WERI-Rb-1 (cell line): ENCODE measurements around the gene NCOA6.
"Not testable (repeated sequence)": the region's sequence is repeated elsewhere in the genome, so short reads cannot be mapped to it uniquely, and the experiment has no call there.

Experiments
- DNase-seq: peaks from one replicate; pipeline ENCODE4 v3.0.0-alpha.2; 2020
- H3K27ac ChIP-seq: fragments of 250-450 bp; sonication (Bioruptor Pico); 2 replicates; pipeline ENCODE4 v1.5.1; 2020; ENCODE audit warnings: mild to moderate bottlenecking, moderate library complexity
- H3K27me3 ChIP-seq: fragments of 250-450 bp; sonication (Bioruptor Pico); 2 replicates; pipeline ENCODE4 v1.5.1; 2021; ENCODE audit warnings: mild to moderate bottlenecking, low read depth, moderate library complexity; ENCODE audit not compliant: insufficient read depth, severe bottlenecking
- H3K36me3 ChIP-seq: fragments of 250-450 bp; sonication (Bioruptor Pico); 2 replicates; pipeline ENCODE4 v1.5.1; 2020; ENCODE audit warnings: mild to moderate bottlenecking, moderate library complexity
- H3K4me3 ChIP-seq: 2 replicates; pipeline ENCODE4 v1.5.1; 2011; ENCODE audit warnings: low read depth, mild to moderate bottlenecking, control low read depth, low read length
- H3K9me3 ChIP-seq: fragments of 250-450 bp; sonication (Bioruptor Pico); 2 replicates; pipeline ENCODE4 v1.5.1; 2021; ENCODE audit warnings: mild to moderate bottlenecking, moderate library complexity; ENCODE audit not compliant: severe bottlenecking
- TF ChIP-seq, protein P1 (sequence below): IDR thresholded peaks from 2 replicates; pipeline ENCODE4 v1.5.1; 2011; ENCODE audit warnings: low read depth, mild to moderate bottlenecking, control low read depth, inconsistent platforms, low read length

Gene NCOA6

DNA sequence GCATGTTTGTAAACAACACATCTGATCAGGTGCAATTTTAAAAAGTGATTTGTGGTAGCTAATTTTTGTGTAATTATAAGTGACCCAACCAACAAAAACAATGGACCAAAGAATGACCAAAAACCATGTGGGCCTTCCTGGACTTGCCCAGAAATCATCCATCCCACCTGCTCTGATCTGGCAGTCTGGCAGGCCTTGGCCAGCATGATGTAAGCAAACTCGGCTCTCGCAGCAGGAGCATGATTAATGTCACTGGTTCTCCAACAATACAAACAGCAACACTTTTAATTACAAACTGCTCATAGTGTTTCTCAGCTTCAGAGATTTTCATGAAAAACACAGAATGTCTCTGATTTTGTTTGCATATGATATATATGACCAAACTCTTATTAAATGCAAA is 105.2 kb downstream of the NCOA6 start:
- Histone ChIP-seq H3K27ac (no peak overlapping the region), H3K36me3 (peaks cover 18% of the 10 kb centered on the region), H3K9me3 (no peaks in the 10 kb centered on the region), H3K27me3 (no peaks in the 10 kb centered on the region), H3K4me3 (no peak overlapping the region)
- DNase-seq: no peak
- TF ChIP-seq, protein P1, sequence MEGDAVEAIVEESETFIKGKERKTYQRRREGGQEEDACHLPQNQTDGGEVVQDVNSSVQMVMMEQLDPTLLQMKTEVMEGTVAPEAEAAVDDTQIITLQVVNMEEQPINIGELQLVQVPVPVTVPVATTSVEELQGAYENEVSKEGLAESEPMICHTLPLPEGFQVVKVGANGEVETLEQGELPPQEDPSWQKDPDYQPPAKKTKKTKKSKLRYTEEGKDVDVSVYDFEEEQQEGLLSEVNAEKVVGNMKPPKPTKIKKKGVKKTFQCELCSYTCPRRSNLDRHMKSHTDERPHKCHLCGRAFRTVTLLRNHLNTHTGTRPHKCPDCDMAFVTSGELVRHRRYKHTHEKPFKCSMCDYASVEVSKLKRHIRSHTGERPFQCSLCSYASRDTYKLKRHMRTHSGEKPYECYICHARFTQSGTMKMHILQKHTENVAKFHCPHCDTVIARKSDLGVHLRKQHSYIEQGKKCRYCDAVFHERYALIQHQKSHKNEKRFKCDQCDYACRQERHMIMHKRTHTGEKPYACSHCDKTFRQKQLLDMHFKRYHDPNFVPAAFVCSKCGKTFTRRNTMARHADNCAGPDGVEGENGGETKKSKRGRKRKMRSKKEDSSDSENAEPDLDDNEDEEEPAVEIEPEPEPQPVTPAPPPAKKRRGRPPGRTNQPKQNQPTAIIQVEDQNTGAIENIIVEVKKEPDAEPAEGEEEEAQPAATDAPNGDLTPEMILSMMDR: no peak

DNA sequence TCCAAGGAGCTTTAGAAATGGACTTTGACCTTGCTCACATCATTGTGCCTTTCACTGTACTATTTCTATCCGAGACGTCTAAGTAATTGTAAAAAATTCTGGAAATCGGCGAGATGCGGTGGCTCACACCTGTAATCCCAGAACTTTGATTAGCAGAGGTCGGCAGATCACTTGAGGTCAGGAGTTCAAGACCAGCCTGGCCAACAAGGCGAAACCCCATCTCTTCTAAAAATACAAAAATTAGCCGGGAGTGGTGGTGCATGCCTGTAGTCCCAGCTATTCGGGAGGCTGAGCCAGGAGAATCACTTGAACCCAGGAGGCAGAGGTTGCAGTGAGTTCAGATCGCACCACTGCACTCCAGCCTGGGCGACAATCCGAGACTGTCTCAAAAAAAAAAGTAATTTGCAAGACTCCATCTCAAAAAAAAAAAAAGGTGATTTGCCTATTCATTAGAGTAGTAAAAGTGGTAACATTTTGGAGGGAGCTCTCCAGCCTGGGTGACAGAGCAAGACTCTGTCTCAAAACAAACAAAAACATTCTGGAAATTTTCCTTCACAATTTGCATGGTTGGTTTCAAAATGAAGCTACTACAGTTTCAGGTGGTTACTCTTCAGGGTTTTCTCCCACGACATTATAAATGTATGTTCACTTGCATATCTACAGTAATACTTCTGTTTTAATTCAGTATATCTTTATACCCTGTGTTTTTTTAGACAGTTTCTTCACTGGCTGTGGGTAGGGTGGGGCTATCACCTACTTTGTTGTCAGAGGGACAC is 106.0 kb downstream of the NCOA6 start:
- H3K27ac ChIP-seq, H3K9me3 ChIP-seq: not testable (repeated sequence)
- H3K36me3 ChIP-seq: peaks cover 17% of the 10 kb centered on the region

DNA sequence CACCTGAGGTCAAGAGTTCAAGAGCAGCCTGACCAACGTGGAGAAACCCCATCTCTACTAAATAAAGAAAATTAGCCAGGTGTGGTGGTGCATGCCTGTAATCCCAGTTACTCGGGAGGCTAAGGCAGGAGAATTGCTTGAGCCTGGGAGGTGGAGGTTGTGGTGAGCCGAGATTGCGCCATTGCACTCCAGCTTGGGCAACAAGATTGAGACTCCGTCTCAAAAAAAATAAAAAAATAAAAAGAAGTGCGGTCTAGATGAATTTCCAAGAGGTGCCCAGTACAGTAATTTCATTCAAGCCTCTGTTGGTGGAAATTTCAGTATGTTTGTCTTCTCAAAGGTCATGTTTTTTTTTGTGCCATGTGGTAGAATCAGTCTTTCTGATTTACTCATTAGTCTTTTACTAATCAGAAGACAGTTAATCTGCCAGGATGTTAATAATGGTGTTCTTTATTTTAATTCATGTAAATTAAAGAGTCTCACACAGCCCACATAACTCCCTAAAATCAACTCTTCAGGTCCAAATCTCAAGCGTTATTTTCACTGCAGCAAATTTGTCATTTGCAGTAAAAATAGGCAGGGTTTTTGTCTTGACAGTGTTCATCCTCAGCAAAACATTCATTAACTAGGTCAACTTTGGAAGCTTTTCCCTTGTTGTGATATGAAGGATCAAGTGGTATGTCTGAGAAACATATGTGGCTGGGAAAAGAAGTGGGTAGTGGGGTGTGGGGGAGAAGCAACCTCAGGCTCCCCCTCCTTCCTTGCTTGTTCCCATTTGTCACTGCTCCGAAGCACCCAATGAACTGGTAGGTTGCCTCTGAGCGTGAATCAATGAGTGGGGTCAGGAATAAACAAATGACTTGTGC is 108.0 kb downstream of the NCOA6 start:
- Histone ChIP-seq H3K36me3 (peaks cover 18% of the 10 kb centered on the region), H3K9me3 (no peaks in the 10 kb centered on the region), H3K27me3 (no peaks in the 10 kb centered on the region), H3K27ac (no peak overlapping the region), H3K4me3 (no peak overlapping the region)
- TF ChIP-seq, protein P1: no peak
- DNase-seq: no peak

More for the DNA sequence above, 106.0 kb downstream of the NCOA6 start:
- not testable (repeated sequence) for H3K4me3 ChIP-seq, H3K27me3 ChIP-seq, DNase-seq

DNA sequence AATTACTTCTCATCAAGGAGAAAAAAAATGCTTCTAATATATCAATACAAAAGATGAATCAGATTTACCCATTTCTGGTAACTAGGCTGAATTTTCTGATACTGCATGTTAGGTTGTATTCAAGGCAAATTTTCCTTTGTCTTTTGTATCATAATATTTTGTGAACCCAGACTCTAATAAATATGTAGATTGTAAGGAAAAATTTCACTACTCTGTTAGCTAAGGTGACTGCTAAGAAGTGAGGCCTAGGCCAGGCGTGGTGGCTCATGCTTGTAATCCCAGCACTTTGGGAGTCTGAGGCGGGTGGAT is 108.6 kb downstream of the NCOA6 start:
- no peaks in the 10 kb centered on the region for H3K9me3 ChIP-seq
- peaks cover 22% of the 10 kb centered on the region for H3K36me3 ChIP-seq
- H3K27me3 ChIP-seq: no peaks in the 10 kb centered on the region
- no peak overlapping the region for H3K4me3 ChIP-seq
- H3K27ac ChIP-seq: no peak overlapping the region
- no peak for DNase-seq
- TF ChIP-seq, protein P1: no peak

DNA sequence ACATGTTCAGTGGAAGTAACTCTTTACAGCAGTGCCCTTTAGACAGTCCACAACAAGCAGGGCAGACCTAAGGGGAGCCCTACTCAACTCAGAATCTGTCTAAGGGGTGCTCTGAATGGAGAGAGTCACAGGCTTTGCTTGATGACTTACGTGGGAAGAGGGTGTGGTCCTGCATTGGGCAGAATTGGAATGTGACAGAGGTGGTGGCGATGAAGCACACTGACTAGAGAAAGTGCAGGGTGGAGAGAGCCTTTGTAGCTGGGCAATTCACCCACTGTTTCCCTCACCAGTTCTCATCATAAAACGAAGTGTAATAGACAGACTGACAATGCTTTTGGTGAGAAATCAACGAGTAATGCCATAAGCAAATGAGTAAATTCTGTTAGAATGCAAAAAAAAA is 110.1 kb downstream of the NCOA6 start:
- TF ChIP-seq, protein P1: no peak
- DNase-seq: no peak
- no peaks in the 10 kb centered on the region for H3K27me3 ChIP-seq
- no peak overlapping the region for H3K4me3 ChIP-seq
- H3K36me3 ChIP-seq: peaks cover 25% of the 10 kb centered on the region
- H3K9me3 ChIP-seq: no peaks in the 10 kb centered on the region
- H3K27ac ChIP-seq: no peak overlapping the region

DNA sequence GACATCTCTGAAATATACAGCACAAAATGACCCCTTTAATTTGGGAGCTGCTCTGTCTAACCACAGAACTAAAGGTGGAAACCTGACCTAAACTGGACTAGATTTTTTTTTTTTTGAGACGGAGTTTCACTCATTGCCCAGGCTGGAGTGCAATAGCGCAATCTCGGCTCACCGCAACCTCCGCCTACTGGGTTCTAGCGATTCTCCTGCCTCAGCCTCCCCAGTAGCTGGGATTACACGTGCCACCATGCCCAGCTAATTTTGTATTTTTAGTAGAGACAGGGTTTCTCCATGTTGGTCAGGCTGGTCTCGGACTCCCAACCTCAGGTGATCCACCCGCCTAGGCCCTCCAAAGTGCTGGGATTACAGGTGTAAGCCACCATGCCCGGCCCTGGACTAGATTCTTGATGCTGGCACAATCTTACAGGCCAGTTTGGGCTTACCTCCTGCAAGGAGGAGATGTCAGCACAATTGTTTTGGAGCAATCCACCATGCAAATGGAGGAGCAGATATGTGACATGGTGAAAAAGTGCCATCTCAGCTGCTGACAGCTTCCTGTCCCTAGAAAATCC is 111.4 kb downstream of the NCOA6 start:
- H3K4me3 ChIP-seq, DNase-seq, H3K27me3 ChIP-seq, H3K9me3 ChIP-seq, H3K27ac ChIP-seq: not testable (repeated sequence)
- peaks cover 23% of the 10 kb centered on the region for H3K36me3 ChIP-seq
